GM12878 (cell line): ENCODE data around the gene CDY2B. TPM values are rescaled to one million over a fixed set of nuclear protein-coding genes. Genes with fewer than 3 reads are reported as not detected.
"Not testable (repeated sequence)": the region's sequence is repeated elsewhere in the genome, so short reads cannot be mapped to it uniquely, and the experiment has no call there.

Experiments
- ATAC-seq: fragments of 200-7000 bp; cut with Tn5 transposase; 3 replicates; pipeline ENCODE4 v1.9.1; 2020; ENCODE audit warnings: mild to moderate bottlenecking, moderate library complexity
- Bru-seq: library from RNA; stranded (reverse); fragments of 400-500 nt; gene quantifications from one replicate; lab custom pipeline; 2021; lab: Mats Ljungman, UMichigan
- BruChase-seq, 2 experiments: library from RNA; stranded (reverse); fragments of 400-500 nt; gene quantifications; one replicate each; lab custom pipeline; 2021; lab: Mats Ljungman, UMichigan
- BruUV-seq: library from RNA; stranded (reverse); fragments of 400-500 nt; replicated peaks from 2 replicates; lab custom pipeline; 2021; lab: Mats Ljungman, UMichigan
- CTCF ChIA-PET: fragments of 300-600 bp; sonication (Branson Sonifier 250); formaldehyde crosslinking; extraction: SDS; loops from one replicate; lab custom pipeline; 2021; ENCODE audit warnings: inconsistent platforms; lab: Yijun Ruan, JAX
- POLR2A ChIA-PET: fragments of 350-600 bp; formaldehyde crosslinking; extraction: SDS; loops from one replicate; lab custom pipeline; 2021; ENCODE audit warnings: inconsistent platforms; lab: Charles Lee
- RAD21 ChIA-PET: fragments of 300-600 bp; sonication (Branson Sonifier 250); formaldehyde crosslinking; loops from one replicate; lab custom pipeline; 2023; ENCODE audit warnings: antibody characterized with exemption; ENCODE audit not compliant: unreplicated experiment; lab: Charles Lee
- SMC1A ChIA-PET: fragments of 300-600 bp; sonication (Branson Sonifier 250); formaldehyde crosslinking; loops from one replicate; lab custom pipeline; 2023; ENCODE audit not compliant: unreplicated experiment, uncharacterized antibody; lab: Charles Lee
- DNase-seq: peaks from one replicate; pipeline ENCODE4 v3.0.0-alpha.2; 2011; ENCODE audit warnings: low read depth, low spot score
- FAIRE-seq: peaks from 3 replicates; lab custom pipeline; 2011; peaks lifted over from hg19 to GRCh38; lab: Jason Lieb, UNC
- H2AFZ ChIP-seq: 2 replicates; pipeline ENCODE4 v1.6.0; 2011; ENCODE audit warnings: low read depth, low read length, control low read depth; ENCODE audit not compliant: control insufficient read depth
- H3K27ac ChIP-seq: 2 replicates; pipeline ENCODE4 v1.5.1; 2011; ENCODE audit warnings: control low read depth; ENCODE audit not compliant: control insufficient read depth, insufficient read depth
- H3K27me3 ChIP-seq, 2 experiments: replicated peaks in 1 of 2; 2 replicates each; pipeline versions ENCODE4 v1.6.0 to v1.6.1; 2011; ENCODE audit warnings: low read length in 1 of 2; ENCODE audit not compliant: control insufficient read depth in 2 of 2, insufficient read depth in 2 of 2
- H3K36me3 ChIP-seq, 2 experiments: 2 replicates each; pipeline ENCODE4 v1.5.1; 2011; ENCODE audit warnings: low read length in 1 of 2; ENCODE audit not compliant: control insufficient read depth in 2 of 2, insufficient read depth in 2 of 2
- H3K4me1 ChIP-seq: 2 replicates; pipeline ENCODE4 v1.6.1; 2011; ENCODE audit warnings: mild to moderate bottlenecking, low read length, moderate library complexity, mixed read lengths; ENCODE audit not compliant: control insufficient read depth, insufficient read depth
- H3K4me2 ChIP-seq: 2 replicates; pipeline ENCODE4 v1.6.0; 2011; ENCODE audit warnings: control low read depth; ENCODE audit not compliant: control insufficient read depth, insufficient read depth
- H3K4me3 ChIP-seq: fragments of 200-600 bp; sonication (generic); 2 replicates; pipeline ENCODE4 v1.5.1; 2016
- H3K79me2 ChIP-seq: 2 replicates; pipeline ENCODE4 v1.6.0; 2011; ENCODE audit warnings: low read length; ENCODE audit not compliant: control insufficient read depth, insufficient read depth
- H3K9ac ChIP-seq: 2 replicates; pipeline ENCODE4 v1.8.0; 2011; ENCODE audit warnings: low read length, control low read depth, mixed read lengths; ENCODE audit not compliant: control insufficient read depth, insufficient read depth
- H3K9me3 ChIP-seq: replicated peaks from 3 replicates; pipeline ENCODE4 v1.5.1; 2011; ENCODE audit warnings: mild to moderate bottlenecking, low read length; ENCODE audit not compliant: control insufficient read depth, insufficient read depth
- H4K20me1 ChIP-seq: 2 replicates; pipeline ENCODE4 v1.6.0; 2011; ENCODE audit not compliant: control insufficient read depth, insufficient read depth
- WGBS: methylation state at CpG from one replicate; pipeline ENCODE4 v1.1.6; 2016; ENCODE audit warnings: low lambda C conversion rate; ENCODE audit not compliant: insufficient replicate concordance, insufficient coverage; ENCODE audit errors: missing lambda C conversion rate; 5-methylcytosine and 5-hydroxymethylcytosine counted together
- in situ Hi-C: fragments of 300-500 bp; cut with MboI; formaldehyde crosslinking; loops from 9 replicates; pipeline ENCODE4 v1.14.3; 2018; ENCODE audit warnings: mixed read lengths
- intact Hi-C: fragments of 100-400 bp; cut with micrococcal nuclease; formaldehyde crosslinking; loops from one replicate; pipeline ENCODE4 v1.14.2; 2022; ENCODE audit not compliant: unreplicated experiment
- long read RNA-seq, 2 experiments: library from polyadenylated mRNA; unstranded; transcript quantifications; one replicate each; pipeline ENCODE4 v2.0.0, GENCODE V29; 2019 to 2020
- polyA minus RNA-seq, 3 experiments: library from RNA; depleted of rRNA, polyadenylated mRNA; stranded (reverse); fragments of >200 nt; gene quantifications; 2 replicates each; pipeline ENCODE4 v1.2.3, GENCODE V29; 2011
- polyA plus RNA-seq, 11 experiments: library from polyadenylated mRNA; depleted of rRNA in 4 of 11; unstranded in 6 of 11; stranded (reverse) in 5 of 11; fragments of >200 nt; fragmentation: Nextera tagmentation in 4 of 11; fragmentation: Illumina TruSeq in 1 of 11; extraction: Ambion mirVana in 4 of 11; extraction: Trizol in 1 of 11; gene quantifications; 1 replicate in 1 of 11; 2 replicates in 10 of 11; pipeline versions ENCODE4 v1.2.1 to v1.2.3, GENCODE V29; 2011 to 2016; ENCODE audit warnings: inconsistent platforms in 2 of 11, missing spikeins in 2 of 11, low read depth in 1 of 11
- total RNA-seq, 4 experiments: library from RNA; depleted of rRNA in 3 of 4; stranded (reverse); fragments of >200 nt in 3 of 4; fragmentation: Illumina TruSeq in 1 of 4; extraction: Trizol in 1 of 4; gene quantifications; 2 replicates each; pipeline versions ENCODE4 v1.2.1 to v1.2.3, GENCODE V29; 2013 to 2021

Gene CDY2B
- total RNA-seq (2013; cell fraction: nucleolus; rRNA removed) = not detected in 2 replicates
- not detected in 2 replicates for total RNA-seq (2014; rRNA removed)
- total RNA-seq (2014; rRNA removed; fragmentation: Illumina TruSeq; extraction: Trizol) = not detected in 2 replicates
- total RNA-seq (2021) = not detected in 2 replicates
- polyA plus RNA-seq (2011; ENCODE audit: low read depth) = not detected
- not detected in 2 replicates for polyA plus RNA-seq (2011; rRNA removed)
- not detected in 2 replicates for polyA plus RNA-seq (2011; cell fraction: cytosol; rRNA removed)
- polyA plus RNA-seq (2011; cell fraction: nucleus; rRNA removed) = not detected in 2 replicates
- polyA plus RNA-seq (2012) = not detected in 2 replicates
- polyA plus RNA-seq (2014; fragmentation: Illumina TruSeq; extraction: Trizol) = not detected in 2 replicates
- not detected for polyA plus RNA-seq (2014; fragmentation: Nextera tagmentation; extraction: Ambion mirVana)
- polyA plus RNA-seq (2014; rRNA removed) = not detected in 2 replicates
- not detected for polyA plus RNA-seq (2016; fragmentation: Nextera tagmentation; extraction: Ambion mirVana)
- not detected in 2 replicates for polyA minus RNA-seq (2011; rRNA and poly(A)+ RNA removed)
- polyA minus RNA-seq (2011; cell fraction: cytosol; rRNA and poly(A)+ RNA removed) = not detected in 2 replicates
- polyA minus RNA-seq (2011; cell fraction: nucleus; rRNA and poly(A)+ RNA removed) = not detected in 2 replicates
- not detected for Bru-seq, nascent RNA
- BruChase-seq, experiment 1, labeled RNA remaining after a 6-hour chase = not detected
- not detected for BruChase-seq, experiment 2, labeled RNA remaining after a 2-hour chase
- long read RNA-seq, experiment 1 = 0 reads
- long read RNA-seq, experiment 2 = 0 reads

GRCh38 chrY:17880120-17880519 is at the start of gene CDY2B:
Gene CDY2B (minus strand): TSS chrY:17880220. CDS start chrY:17879892, 328 bp downstream.
- H3K9ac ChIP-seq, CTCF ChIA-PET, H3K9me3 ChIP-seq, intact Hi-C loops, RAD21 ChIA-PET, H2AFZ ChIP-seq, H3K27ac ChIP-seq, H3K79me2 ChIP-seq, SMC1A ChIA-PET, H3K36me3 ChIP-seq, H4K20me1 ChIP-seq, H3K4me1 ChIP-seq, DNase-seq, in situ Hi-C loops, H3K4me3 ChIP-seq, ATAC-seq, FAIRE-seq, POLR2A ChIA-PET, H3K27me3 ChIP-seq, BruUV-seq, H3K4me2 ChIP-seq: not testable (repeated sequence)
- WGBS = no CpG with 5 or more reads among the region's 2 CpGs

- WGBS = no CpG with 5 or more reads among the region's 3 CpGs
- H3K4me2 ChIP-seq, H2AFZ ChIP-seq, H3K4me3 ChIP-seq, H3K79me2 ChIP-seq, H4K20me1 ChIP-seq, ATAC-seq, H3K27ac ChIP-seq, SMC1A ChIA-PET, FAIRE-seq, H3K4me1 ChIP-seq, RAD21 ChIA-PET, in situ Hi-C loops, DNase-seq, H3K36me3 ChIP-seq, CTCF ChIA-PET, BruUV-seq, H3K9ac ChIP-seq, H3K27me3 ChIP-seq, intact Hi-C loops, H3K9me3 ChIP-seq, POLR2A ChIA-PET: not testable (repeated sequence)
Measured at GRCh38 chrY:17908009-17908408, 28.0 kb upstream of the CDY2B start.

GRCh38 chrY:17907351-17907750 is 27.3 kb upstream of the CDY2B start:
- H3K36me3 ChIP-seq, BruUV-seq, H3K4me3 ChIP-seq, in situ Hi-C loops, FAIRE-seq, H3K27ac ChIP-seq, H2AFZ ChIP-seq, H3K27me3 ChIP-seq, POLR2A ChIA-PET, H3K4me2 ChIP-seq, H3K9me3 ChIP-seq, intact Hi-C loops, CTCF ChIA-PET, ATAC-seq, H3K79me2 ChIP-seq, SMC1A ChIA-PET, DNase-seq, RAD21 ChIA-PET, H3K9ac ChIP-seq, H3K4me1 ChIP-seq, H4K20me1 ChIP-seq: not testable (repeated sequence)
- WGBS = no CpG with 5 or more reads among the region's 2 CpGs
